Measurements from ENCODE around the gene ZNF462. TPM values are rescaled to one million over a fixed set of nuclear protein-coding genes. Genes with fewer than 3 reads are reported as not detected.
"Not testable (repeated sequence)": the region's sequence is repeated elsewhere in the genome, so short reads cannot be mapped to it uniquely, and the experiment has no call there.

Gene ZNF462
- total RNA-seq, 1 donor from 2014 or later: 25.8 TPM

DNA sequence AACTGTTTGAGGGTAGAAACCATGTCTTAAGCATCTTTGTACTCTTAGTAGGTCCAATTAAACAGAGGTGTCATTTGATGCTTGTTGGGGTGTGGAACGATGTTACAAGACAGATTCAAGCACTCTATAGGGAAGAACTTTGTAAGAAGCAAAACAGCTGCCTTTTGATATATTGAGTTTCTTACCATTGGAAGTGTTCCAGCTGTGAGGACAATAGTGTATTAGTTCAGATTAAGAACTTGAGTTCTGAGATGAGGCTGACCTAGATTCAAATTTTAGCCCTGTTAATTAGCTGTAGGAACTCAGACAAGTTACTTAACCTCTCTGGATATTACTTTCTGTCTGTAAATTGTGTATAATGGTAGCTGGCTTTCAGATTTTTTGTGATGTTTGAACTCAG, 19.6 kb upstream of the ZNF462 start:
- H3K9me3 Mint-ChIP-seq (ENCODE audit: low read depth): no peaks in the 10 kb centered on the region
- H3K4me3 Mint-ChIP-seq (ENCODE audit: unreplicated experiment): no peak overlapping the region
- no peaks in the 10 kb centered on the region for H3K36me3 Mint-ChIP-seq (ENCODE audit: low read depth)
- H3K4me1 Mint-ChIP-seq (ENCODE audit: low read depth): peaks cover 5% of the 10 kb centered on the region
- H3K27ac Mint-ChIP-seq (ENCODE audit: unreplicated experiment): no peak overlapping the region
- H3K27me3 Mint-ChIP-seq (ENCODE audit: low read depth): no peaks in the 10 kb centered on the region
- DNase-seq (ENCODE audit: low spot score): no peak
- TF ChIP-seq, protein P1, sequence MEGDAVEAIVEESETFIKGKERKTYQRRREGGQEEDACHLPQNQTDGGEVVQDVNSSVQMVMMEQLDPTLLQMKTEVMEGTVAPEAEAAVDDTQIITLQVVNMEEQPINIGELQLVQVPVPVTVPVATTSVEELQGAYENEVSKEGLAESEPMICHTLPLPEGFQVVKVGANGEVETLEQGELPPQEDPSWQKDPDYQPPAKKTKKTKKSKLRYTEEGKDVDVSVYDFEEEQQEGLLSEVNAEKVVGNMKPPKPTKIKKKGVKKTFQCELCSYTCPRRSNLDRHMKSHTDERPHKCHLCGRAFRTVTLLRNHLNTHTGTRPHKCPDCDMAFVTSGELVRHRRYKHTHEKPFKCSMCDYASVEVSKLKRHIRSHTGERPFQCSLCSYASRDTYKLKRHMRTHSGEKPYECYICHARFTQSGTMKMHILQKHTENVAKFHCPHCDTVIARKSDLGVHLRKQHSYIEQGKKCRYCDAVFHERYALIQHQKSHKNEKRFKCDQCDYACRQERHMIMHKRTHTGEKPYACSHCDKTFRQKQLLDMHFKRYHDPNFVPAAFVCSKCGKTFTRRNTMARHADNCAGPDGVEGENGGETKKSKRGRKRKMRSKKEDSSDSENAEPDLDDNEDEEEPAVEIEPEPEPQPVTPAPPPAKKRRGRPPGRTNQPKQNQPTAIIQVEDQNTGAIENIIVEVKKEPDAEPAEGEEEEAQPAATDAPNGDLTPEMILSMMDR (IDR thresholded peaks at IDR 0.05): no peak

DNA sequence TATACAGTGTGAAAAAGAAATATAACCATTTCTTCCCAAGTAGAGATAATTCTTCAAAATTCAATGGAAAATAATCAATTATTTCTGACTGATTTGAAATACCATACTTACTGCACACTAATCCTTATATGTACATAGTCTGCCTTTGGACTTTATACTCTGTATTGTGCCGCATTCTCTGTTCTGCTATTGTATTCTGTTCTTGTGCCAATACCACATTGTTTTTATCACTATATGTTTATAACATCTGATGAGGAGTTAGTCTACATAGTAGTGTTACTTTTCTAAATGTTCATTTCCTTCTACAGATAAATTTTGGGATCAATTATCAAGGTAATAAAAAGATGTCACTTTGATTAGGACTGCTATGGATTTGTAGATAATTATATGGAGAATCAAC, 16.7 kb upstream of the ZNF462 start:
- no peaks in the 10 kb centered on the region for H3K27me3 Mint-ChIP-seq (ENCODE audit: low read depth)
- TF ChIP-seq, protein P1 (IDR thresholded peaks at IDR 0.05): no peak

DNA sequence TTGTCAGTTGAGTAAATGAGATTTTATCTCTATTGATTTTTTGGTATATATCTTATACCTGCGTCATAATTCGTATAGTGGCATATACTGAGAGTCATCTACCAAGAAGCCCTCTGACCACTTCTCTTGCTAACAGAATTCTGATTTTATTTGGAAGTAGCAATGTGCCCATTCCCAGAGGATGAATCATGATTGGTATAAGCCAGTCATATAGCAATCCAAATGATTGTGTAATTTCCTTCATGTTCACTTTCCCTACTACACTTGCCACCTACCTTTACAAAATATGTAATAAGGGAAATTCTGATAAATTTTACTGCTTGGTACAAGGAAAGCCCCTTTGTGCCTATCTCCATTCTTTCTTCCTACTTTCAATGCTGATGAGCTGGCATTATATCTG, 16.1 kb upstream of the ZNF462 start:
- no peaks in the 10 kb centered on the region for H3K36me3 Mint-ChIP-seq (ENCODE audit: low read depth)
- H3K27ac Mint-ChIP-seq (ENCODE audit: unreplicated experiment): no peak overlapping the region
- H3K9me3 Mint-ChIP-seq (ENCODE audit: low read depth): no peaks in the 10 kb centered on the region
- H3K4me3 Mint-ChIP-seq (ENCODE audit: unreplicated experiment): no peak overlapping the region
- TF ChIP-seq, protein P1 (IDR thresholded peaks at IDR 0.05): no peak
- no peak for DNase-seq (ENCODE audit: low spot score)
- H3K27me3 Mint-ChIP-seq (ENCODE audit: low read depth): no peaks in the 10 kb centered on the region
- H3K4me1 Mint-ChIP-seq (ENCODE audit: low read depth): peaks cover 5% of the 10 kb centered on the region

More for the DNA sequence above, 16.7 kb upstream of the ZNF462 start:
- no peak for DNase-seq (ENCODE audit: low spot score)
- no peaks in the 10 kb centered on the region for H3K9me3 Mint-ChIP-seq (ENCODE audit: low read depth)
- no peaks in the 10 kb centered on the region for H3K36me3 Mint-ChIP-seq (ENCODE audit: low read depth)
- H3K4me3 Mint-ChIP-seq (ENCODE audit: unreplicated experiment): no peak overlapping the region
- peaks cover 5% of the 10 kb centered on the region for H3K4me1 Mint-ChIP-seq (ENCODE audit: low read depth)
- H3K27ac Mint-ChIP-seq (ENCODE audit: unreplicated experiment): no peak overlapping the region

DNA sequence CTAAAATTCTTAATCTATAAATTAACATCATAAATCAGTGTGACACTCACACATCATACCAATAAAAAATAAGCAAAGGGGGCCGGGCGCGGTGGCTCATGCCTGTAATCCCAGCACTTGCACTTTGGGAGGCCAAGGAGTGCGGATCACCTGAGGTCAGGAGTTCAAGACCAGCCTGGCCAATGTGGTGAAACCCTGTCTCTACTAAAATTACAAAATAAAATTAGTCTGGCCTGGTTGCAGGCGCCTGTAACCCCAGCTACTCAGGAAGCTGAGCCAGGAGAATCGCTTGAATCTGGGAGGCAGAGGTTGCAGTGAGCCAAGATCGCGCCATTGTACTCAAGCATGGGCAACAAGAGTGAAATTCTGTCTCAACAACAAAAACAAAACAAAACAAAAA, 11.3 kb upstream of the ZNF462 start:
- not testable (repeated sequence) for H3K4me3 Mint-ChIP-seq (ENCODE audit: unreplicated experiment); DNase-seq (ENCODE audit: low spot score); H3K27me3 Mint-ChIP-seq (ENCODE audit: low read depth); H3K36me3 Mint-ChIP-seq (ENCODE audit: low read depth); H3K27ac Mint-ChIP-seq (ENCODE audit: unreplicated experiment); H3K9me3 Mint-ChIP-seq (ENCODE audit: low read depth)
- H3K4me1 Mint-ChIP-seq (ENCODE audit: low read depth): peaks cover 10% of the 10 kb centered on the region

DNA sequence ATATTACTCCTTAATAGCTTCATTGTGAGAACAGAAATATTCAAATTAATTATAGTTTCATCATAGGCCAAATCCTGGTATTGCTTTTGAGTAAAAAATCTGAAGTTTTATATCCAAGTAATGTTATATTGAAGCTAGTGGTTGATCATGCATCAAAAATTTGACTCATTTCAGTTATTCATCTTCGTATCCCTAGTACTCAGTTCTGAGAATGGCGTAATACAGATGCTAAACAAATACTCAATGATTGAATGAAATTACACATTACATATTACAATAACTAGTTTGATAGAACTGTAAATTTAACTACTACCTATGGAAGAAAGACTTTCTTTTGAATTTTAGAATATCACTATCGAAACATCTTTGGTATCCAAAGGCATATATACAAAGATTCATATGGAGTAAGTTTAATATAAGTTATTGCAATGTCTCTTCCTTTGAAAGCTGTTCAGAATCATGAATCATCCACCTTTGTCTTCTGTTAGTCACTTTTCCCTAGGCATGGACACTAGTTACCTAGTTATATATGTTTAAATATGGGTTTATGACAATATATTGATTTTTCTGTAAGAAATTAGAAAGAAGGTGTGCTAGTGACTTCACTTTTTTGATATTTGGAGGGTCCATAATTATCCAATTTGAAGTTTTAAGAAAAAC, 5.0 kb upstream of the ZNF462 start:
- H3K27me3 Mint-ChIP-seq (ENCODE audit: low read depth): no peaks in the 10 kb centered on the region
- no peaks in the 10 kb centered on the region for H3K36me3 Mint-ChIP-seq (ENCODE audit: low read depth)
- H3K27ac Mint-ChIP-seq (ENCODE audit: unreplicated experiment): no peak overlapping the region
- no peak for DNase-seq (ENCODE audit: low spot score)
- peaks cover 29% of the 10 kb centered on the region for H3K4me1 Mint-ChIP-seq (ENCODE audit: low read depth)
- TF ChIP-seq, protein P1 (IDR thresholded peaks at IDR 0.05): no peak
- no peak overlapping the region for H3K4me3 Mint-ChIP-seq (ENCODE audit: unreplicated experiment)
- H3K9me3 Mint-ChIP-seq (ENCODE audit: low read depth): no peaks in the 10 kb centered on the region

All from chondrocyte (in vitro differentiated cells).